SK-N-SH treated with all-trans-retinoic acid at 6 μM for 48 hours (cell line): ENCODE measurements around the gene IFI27L2.

Experiments
- BACH2 ChIP-seq: fragments of 250-450 bp; sonication (Bioruptor Pico); IDR thresholded peaks from 2 replicates; pipeline ENCODE4 v1.9.0; 2021; ENCODE audit warnings: mild to moderate bottlenecking, borderline replicate concordance
- ESRRG ChIP-seq: fragments of 250-450 bp; sonication (Bioruptor Pico); IDR thresholded peaks from 2 replicates; pipeline ENCODE4 v1.6.1; 2021; ENCODE audit warnings: mild to moderate bottlenecking
- GLIS3 ChIP-seq: fragments of 250-450 bp; sonication (Bioruptor Pico); IDR thresholded peaks from 2 replicates; pipeline ENCODE4 v1.5.0; 2020; ENCODE audit warnings: mild to moderate bottlenecking, moderate library complexity
- PPARA ChIP-seq: fragments of 250-450 bp; sonication (Bioruptor Pico); IDR thresholded peaks from 2 replicates; pipeline ENCODE4 v1.5.0; 2020; ENCODE audit warnings: mild to moderate bottlenecking, borderline replicate concordance
- RARB ChIP-seq: fragments of 250-450 bp; sonication (Bioruptor Pico); IDR thresholded peaks from 2 replicates; pipeline ENCODE4 v1.8.0; 2021; ENCODE audit warnings: mild to moderate bottlenecking, moderate library complexity
- TCF4 ChIP-seq: fragments of 250-450 bp; sonication (Bioruptor Pico); IDR thresholded peaks from 2 replicates; pipeline ENCODE4 v1.8.0; 2021; ENCODE audit warnings: mild to moderate bottlenecking, moderate library complexity, borderline replicate concordance
- TOX ChIP-seq: fragments of 250-450 bp; sonication (Bioruptor Pico); IDR thresholded peaks from 2 replicates; pipeline ENCODE4 v1.8.0; 2021; ENCODE audit warnings: mild to moderate bottlenecking, moderate library complexity, borderline replicate concordance
- ZFP3 ChIP-seq: fragments of 250-450 bp; sonication (Bioruptor Pico); IDR thresholded peaks from 2 replicates; pipeline ENCODE4 v1.5.0; 2020; ENCODE audit warnings: mild to moderate bottlenecking, moderate library complexity
- ZNF565 ChIP-seq: fragments of 450-650 bp; formaldehyde crosslinking; conservative IDR thresholded peaks from 2 replicates; pipeline ENCODE4 v1.5.0; 2020; ENCODE audit warnings: low read depth, mild to moderate bottlenecking, moderate library complexity
- ZNF70 ChIP-seq: fragments of 450-650 bp; formaldehyde crosslinking; IDR thresholded peaks from 2 replicates; pipeline ENCODE4 v1.5.0; 2020; ENCODE audit warnings: mild to moderate bottlenecking, moderate library complexity
- TF ChIP-seq, protein P1 (sequence below): fragments of 250-450 bp; sonication (Bioruptor Pico); IDR thresholded peaks from 2 replicates; pipeline ENCODE4 v1.8.0; 2020; ENCODE audit warnings: mild to moderate bottlenecking, moderate library complexity, borderline replicate concordance

DNA sequence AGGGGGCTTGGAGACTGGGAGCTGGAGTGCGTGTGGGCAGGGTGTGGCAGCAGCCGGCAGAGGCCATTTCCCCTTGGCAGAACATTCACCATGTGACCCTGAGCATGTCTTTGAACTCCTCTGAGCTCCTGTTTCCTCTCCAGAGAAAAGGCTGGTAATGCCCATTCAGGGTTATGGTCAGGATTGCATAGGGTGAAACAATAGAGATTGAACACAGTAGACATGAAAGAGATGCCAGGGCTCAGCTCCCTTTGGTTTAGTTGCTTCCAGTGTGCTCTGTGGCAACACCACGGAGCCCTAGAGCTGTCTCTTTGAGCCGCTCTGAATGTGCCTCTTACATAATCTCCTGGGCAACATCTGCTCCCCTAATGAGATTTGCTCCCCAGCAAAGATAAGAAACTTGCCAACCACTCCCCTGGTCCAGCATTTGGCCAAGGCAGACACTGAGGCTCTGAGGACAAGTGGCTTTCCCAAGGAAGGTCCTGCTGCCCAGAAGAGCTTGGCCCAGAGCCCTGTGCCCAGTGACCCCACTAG, 14.3 kb downstream of the IFI27L2 start:
- TF ChIP-seq ZNF565 (CRISPR knock-in tag) (no peak), TCF4 (peak; percentile 21; the same call in 1 of the 2 replicates), ZFP3 (no peak), GLIS3 (CRISPR knock-in tag) (no peak), ESRRG (no peak), RARB (CRISPR knock-in tag) (no peak), ZNF70 (CRISPR knock-in tag) (no peak), PPARA (no peak), BACH2 (CRISPR knock-in tag) (no peak), TOX (CRISPR knock-in tag) (no peak)
- TF ChIP-seq, protein P1, sequence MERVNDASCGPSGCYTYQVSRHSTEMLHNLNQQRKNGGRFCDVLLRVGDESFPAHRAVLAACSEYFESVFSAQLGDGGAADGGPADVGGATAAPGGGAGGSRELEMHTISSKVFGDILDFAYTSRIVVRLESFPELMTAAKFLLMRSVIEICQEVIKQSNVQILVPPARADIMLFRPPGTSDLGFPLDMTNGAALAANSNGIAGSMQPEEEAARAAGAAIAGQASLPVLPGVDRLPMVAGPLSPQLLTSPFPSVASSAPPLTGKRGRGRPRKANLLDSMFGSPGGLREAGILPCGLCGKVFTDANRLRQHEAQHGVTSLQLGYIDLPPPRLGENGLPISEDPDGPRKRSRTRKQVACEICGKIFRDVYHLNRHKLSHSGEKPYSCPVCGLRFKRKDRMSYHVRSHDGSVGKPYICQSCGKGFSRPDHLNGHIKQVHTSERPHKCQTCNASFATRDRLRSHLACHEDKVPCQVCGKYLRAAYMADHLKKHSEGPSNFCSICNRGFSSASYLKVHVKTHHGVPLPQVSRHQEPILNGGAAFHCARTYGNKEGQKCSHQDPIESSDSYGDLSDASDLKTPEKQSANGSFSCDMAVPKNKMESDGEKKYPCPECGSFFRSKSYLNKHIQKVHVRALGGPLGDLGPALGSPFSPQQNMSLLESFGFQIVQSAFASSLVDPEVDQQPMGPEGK: no peak
